Testis (tissue), 2 donors: ENCODE measurements around the gene FZD8.

ENCODE experiments used
- POLR2A ChIP-seq: fragments of 450-650 bp; IDR thresholded peaks from one replicate; pipeline ENCODE4 v1.6.1; 2017; ENCODE audit warnings: antibody characterized with exemption, mild to moderate bottlenecking, moderate library complexity
- TF ChIP-seq, protein P1 (sequence below), 3 experiments: fragments of 450-650 bp in 2 of 3; fragments of 200-600 bp in 1 of 3; sonication (generic) in 1 of 3; IDR thresholded peaks; one replicate each; pipeline ENCODE4 v1.5.1; 2016 to 2019; ENCODE audit warnings: antibody characterized with exemption in 3 of 3, mild to moderate bottlenecking in 2 of 3, moderate library complexity in 1 of 3

DNA sequence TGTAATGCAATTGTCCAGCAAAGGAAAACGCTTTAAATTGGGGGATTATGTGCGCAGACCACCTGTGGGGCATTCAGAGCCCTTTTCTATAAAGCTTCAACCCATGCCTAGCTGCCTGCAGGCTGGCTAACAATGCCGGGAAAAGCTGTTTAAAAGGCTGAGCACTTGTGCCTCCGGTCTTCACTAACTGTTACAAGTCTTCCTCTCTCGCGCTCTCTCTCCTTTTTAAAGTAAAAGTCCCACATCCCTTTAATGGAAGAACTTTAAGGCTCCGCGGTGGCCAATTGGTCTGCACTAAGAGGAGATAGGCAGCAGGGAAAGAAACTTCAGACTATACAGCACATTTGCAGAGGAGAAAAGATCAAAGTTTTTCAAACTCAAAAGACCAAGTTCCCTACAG, 4.6 kb downstream of the FZD8 start:
- TF ChIP-seq, protein P1, sequence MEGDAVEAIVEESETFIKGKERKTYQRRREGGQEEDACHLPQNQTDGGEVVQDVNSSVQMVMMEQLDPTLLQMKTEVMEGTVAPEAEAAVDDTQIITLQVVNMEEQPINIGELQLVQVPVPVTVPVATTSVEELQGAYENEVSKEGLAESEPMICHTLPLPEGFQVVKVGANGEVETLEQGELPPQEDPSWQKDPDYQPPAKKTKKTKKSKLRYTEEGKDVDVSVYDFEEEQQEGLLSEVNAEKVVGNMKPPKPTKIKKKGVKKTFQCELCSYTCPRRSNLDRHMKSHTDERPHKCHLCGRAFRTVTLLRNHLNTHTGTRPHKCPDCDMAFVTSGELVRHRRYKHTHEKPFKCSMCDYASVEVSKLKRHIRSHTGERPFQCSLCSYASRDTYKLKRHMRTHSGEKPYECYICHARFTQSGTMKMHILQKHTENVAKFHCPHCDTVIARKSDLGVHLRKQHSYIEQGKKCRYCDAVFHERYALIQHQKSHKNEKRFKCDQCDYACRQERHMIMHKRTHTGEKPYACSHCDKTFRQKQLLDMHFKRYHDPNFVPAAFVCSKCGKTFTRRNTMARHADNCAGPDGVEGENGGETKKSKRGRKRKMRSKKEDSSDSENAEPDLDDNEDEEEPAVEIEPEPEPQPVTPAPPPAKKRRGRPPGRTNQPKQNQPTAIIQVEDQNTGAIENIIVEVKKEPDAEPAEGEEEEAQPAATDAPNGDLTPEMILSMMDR (IDR thresholded peaks at IDR 0.05) = no peak
- TF ChIP-seq POLR2A = no peak
